HEK293 (cell line): Measurements from ENCODE around the gene ATP1A3.
A peak's percentile ranks its signal among the peaks of the same experiment; 100 is the strongest.

Source experiments
- CTCF ChIA-PET: fragments of 350-600 bp; formaldehyde crosslinking; extraction: SDS; loops from one replicate; lab custom pipeline; 2021; ENCODE audit warnings: antibody characterized with exemption; lab: Yijun Ruan, JAX
- POLR2A ChIA-PET: fragments of 300-600 bp; formaldehyde crosslinking; extraction: SDS; loops from one replicate; lab custom pipeline; 2020; ENCODE audit warnings: antibody characterized with exemption, inconsistent platforms; lab: Yijun Ruan, JAX
- H3K27ac ChIP-seq: fragments of 200-500 bp; sonication (Bioruptor generic); 2 replicates; pipeline ENCODE4 v1.5.1; 2014; ENCODE audit warnings: low read depth, low read length, control low read depth, inconsistent platforms; ENCODE audit errors: extremely low read depth
- H3K36me3 ChIP-seq, 2 experiments: fragments of 200-500 bp in 1 of 2; sonication (Bioruptor generic) in 1 of 2; 1 replicate in 1 of 2; 2 replicates in 1 of 2; pipeline ENCODE4 v1.5.1; 2014 to 2017; ENCODE audit warnings: inconsistent platforms in 2 of 2, low read length in 2 of 2; ENCODE audit not compliant: control insufficient read depth in 2 of 2, insufficient read depth in 1 of 2
- H3K4me1 ChIP-seq: fragments of 200-500 bp; sonication (Bioruptor generic); 2 replicates; pipeline ENCODE4 v1.5.1; 2014; ENCODE audit warnings: mild to moderate bottlenecking, low read length, inconsistent platforms; ENCODE audit not compliant: control insufficient read depth, insufficient read depth
- H3K4me3 ChIP-seq: 2 replicates; pipeline ENCODE4 v1.5.1; 2011; ENCODE audit warnings: low read depth, mild to moderate bottlenecking, control low read depth, low read length, moderate library complexity
- H3K9me3 ChIP-seq: fragments of 200-500 bp; sonication (Bioruptor generic); 2 replicates; pipeline ENCODE4 v1.5.1; 2014; ENCODE audit warnings: low read depth, low read length, inconsistent platforms; ENCODE audit not compliant: control insufficient read depth, insufficient read depth
- EGR2 ChIP-seq: fragments of 450-650 bp; formaldehyde crosslinking; IDR thresholded peaks from 2 replicates; pipeline ENCODE4 v1.5.1; 2016; ENCODE audit warnings: low read depth, missing biosample characterization, missing genetic modification characterization
- KLF9 ChIP-seq: fragments of 450-650 bp; formaldehyde crosslinking; IDR thresholded peaks from 2 replicates; pipeline ENCODE4 v1.5.1; 2016; ENCODE audit warnings: missing biosample characterization, missing genetic modification characterization, low read depth
- SALL2 ChIP-seq: fragments of 450-650 bp; formaldehyde crosslinking; IDR thresholded peaks from 2 replicates; pipeline ENCODE4 v1.5.0; 2017; ENCODE audit warnings: missing biosample characterization, mild to moderate bottlenecking, missing genetic modification characterization, borderline replicate concordance
- ZBTB7A ChIP-seq: fragments of 450-650 bp; formaldehyde crosslinking; IDR thresholded peaks from 2 replicates; pipeline ENCODE4 v1.5.1; 2016; ENCODE audit warnings: low read depth, missing biosample characterization, missing genetic modification characterization
- ZEB2 ChIP-seq: fragments of 450-650 bp; formaldehyde crosslinking; IDR thresholded peaks from 2 replicates; pipeline ENCODE4 v1.5.1; 2016; ENCODE audit warnings: missing biosample characterization, missing genetic modification characterization
- ZFHX2 ChIP-seq: fragments of 450-650 bp; formaldehyde crosslinking; conservative IDR thresholded peaks from 2 replicates; pipeline ENCODE4 v1.5.1; 2016; ENCODE audit warnings: missing biosample characterization, missing genetic modification characterization
- ZFP69B ChIP-seq: fragments of 450-650 bp; formaldehyde crosslinking; IDR thresholded peaks from 2 replicates; pipeline ENCODE4 v1.5.1; 2016; ENCODE audit warnings: missing biosample characterization, missing genetic modification characterization
- ZIC2 ChIP-seq: fragments of 450-650 bp; formaldehyde crosslinking; IDR thresholded peaks from 2 replicates; pipeline ENCODE4 v1.5.1; 2016; ENCODE audit warnings: missing biosample characterization, missing genetic modification characterization
- ZNF112 ChIP-seq: fragments of 450-650 bp; formaldehyde crosslinking; IDR thresholded peaks from 2 replicates; pipeline ENCODE4 v1.5.0; 2017; ENCODE audit warnings: missing biosample characterization, missing genetic modification characterization
- ZNF202 ChIP-seq: fragments of 450-650 bp; formaldehyde crosslinking; IDR thresholded peaks from 2 replicates; pipeline ENCODE4 v1.5.1; 2016; ENCODE audit warnings: missing biosample characterization, missing genetic modification characterization, borderline replicate concordance
- ZNF501 ChIP-seq: fragments of 450-650 bp; formaldehyde crosslinking; IDR thresholded peaks from 2 replicates; pipeline ENCODE4 v1.5.1; 2016; ENCODE audit warnings: missing biosample characterization, missing genetic modification characterization
- ZNF76 ChIP-seq: fragments of 450-650 bp; formaldehyde crosslinking; IDR thresholded peaks from 2 replicates; pipeline ENCODE4; 2016; ENCODE audit warnings: low read depth, missing biosample characterization, missing genetic modification characterization, borderline replicate concordance
- ZNF843 ChIP-seq: fragments of 450-650 bp; formaldehyde crosslinking; IDR thresholded peaks from 2 replicates; pipeline ENCODE4 v1.5.1; 2016; ENCODE audit warnings: missing biosample characterization, missing genetic modification characterization
- ZSCAN23 ChIP-seq: fragments of 450-650 bp; formaldehyde crosslinking; IDR thresholded peaks from 2 replicates; pipeline ENCODE4 v1.5.1; 2016; ENCODE audit warnings: missing biosample characterization, missing genetic modification characterization
- TF ChIP-seq, protein P1 (sequence below): fragments of 450-650 bp; formaldehyde crosslinking; IDR thresholded peaks from 2 replicates; pipeline ENCODE4 v1.5.1; 2016; ENCODE audit warnings: missing biosample characterization, missing genetic modification characterization
- TF ChIP-seq, protein P2 (sequence below): fragments of 450-650 bp; formaldehyde crosslinking; IDR thresholded peaks from 2 replicates; pipeline ENCODE4 v1.5.1; 2016; ENCODE audit warnings: missing biosample characterization, missing genetic modification characterization

ATP1A3 gene

DNA sequence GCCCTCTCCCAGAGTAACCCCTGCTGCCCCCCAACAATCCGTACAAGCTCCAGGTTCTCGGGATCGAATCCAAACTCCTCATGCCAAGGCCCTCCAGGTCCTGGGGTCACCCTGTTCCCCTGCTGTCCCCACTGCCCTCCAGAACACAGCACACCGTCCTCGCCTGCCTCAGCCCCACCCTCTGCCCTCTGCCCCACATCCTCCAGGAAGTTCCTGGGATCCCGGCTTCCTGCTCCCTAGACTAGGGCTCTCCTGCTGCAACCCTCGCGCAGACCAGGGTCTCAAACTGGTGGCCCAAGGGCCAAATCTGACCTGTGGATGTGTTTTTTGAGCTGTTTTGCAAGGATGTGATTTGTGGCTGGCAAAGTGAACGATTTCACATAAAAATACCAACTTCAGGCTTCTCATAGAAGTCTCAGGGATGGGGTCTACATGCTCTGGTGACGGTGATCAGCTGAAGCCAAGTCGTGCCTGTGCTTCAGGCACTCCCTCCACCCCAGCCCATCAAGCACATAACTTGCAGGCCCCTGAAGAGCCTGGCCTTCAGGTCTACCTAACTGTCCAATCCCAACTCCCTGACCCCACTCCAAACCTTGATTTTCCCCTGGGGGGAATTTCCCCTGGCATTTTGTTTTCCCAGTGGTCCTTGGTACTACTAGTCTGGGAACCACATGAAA is 36.7 kb downstream of the ATP1A3 start:
- Histone ChIP-seq H3K4me1 (peaks cover 10% of the 10 kb centered on the region), H3K27ac (peak overlapping the region; percentile 25; the same call in 1 of the 2 replicates), H3K4me3 (no peak overlapping the region), H3K9me3 (no peaks in the 10 kb centered on the region), H3K36me3 (peaks cover 18 to 20% of the 10 kb centered on the region in 2 experiments; a peak in 2 of 3 replicates)
- TF ChIP-seq ZBTB7A (no peak), ZNF76 (tag by site-specific recombination) (no peak), ZNF843 (no peak), ZNF112 (tag by site-specific recombination) (no peak)
- TF ChIP-seq, protein P1, sequence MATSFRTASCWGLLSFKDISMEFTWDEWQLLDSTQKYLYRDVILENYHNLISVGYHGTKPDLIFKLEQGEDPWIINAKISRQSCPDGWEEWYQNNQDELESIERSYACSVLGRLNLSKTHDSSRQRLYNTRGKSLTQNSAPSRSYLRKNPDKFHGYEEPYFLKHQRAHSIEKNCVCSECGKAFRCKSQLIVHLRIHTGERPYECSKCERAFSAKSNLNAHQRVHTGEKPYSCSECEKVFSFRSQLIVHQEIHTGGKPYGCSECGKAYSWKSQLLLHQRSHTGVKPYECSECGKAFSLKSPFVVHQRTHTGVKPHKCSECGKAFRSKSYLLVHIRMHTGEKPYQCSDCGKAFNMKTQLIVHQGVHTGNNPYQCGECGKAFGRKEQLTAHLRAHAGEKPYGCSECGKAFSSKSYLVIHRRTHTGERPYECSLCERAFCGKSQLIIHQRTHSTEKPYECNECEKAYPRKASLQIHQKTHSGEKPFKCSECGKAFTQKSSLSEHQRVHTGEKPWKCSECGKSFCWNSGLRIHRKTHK (tag by site-specific recombination) = no peak
- ChIA-PET CTCF (interaction anchor here (0.5 to 4.4 kb wide), 22 partner anchors 12 to 414 kb away, joined by 3 to 73 read pairs (median 4); partner anchors contain the start of genes ARHGEF1, CD79A and RPS19), POLR2A (interaction anchor here (1.0 to 4.3 kb wide), 8 partner anchors 9 to 97 kb away, joined by 3 to 56 read pairs (median 6); partner anchors contain the start of gene RPS19)

DNA sequence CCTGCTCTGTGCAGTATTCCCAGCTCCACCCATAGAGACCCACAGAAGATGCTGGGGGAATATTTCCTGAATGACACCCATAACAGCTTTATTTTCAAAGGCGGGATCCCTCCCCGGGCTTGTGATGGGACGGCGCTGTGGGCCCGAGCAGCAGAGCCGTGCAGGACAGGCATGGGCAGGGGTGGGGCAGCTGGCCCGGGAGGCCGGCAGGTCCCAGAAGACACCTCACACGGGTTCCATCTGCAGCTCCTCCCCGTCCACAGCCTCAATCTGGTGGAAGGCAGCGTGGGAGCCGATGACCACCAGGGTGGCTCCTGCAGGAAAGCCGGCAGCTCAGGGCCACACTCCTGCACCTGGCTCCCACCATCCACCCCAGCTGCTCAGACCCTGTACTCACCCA is 37.4 kb downstream of the ATP1A3 start:
- peaks cover 18 to 20% of the 10 kb centered on the region in 2 experiments; a peak in 2 of 3 replicates for H3K36me3 ChIP-seq
- TF ChIP-seq ZEB2 (tag by site-specific recombination) (no peak), ZNF501 (no peak), ZIC2 (no peak)
- TF ChIP-seq, protein P2, sequence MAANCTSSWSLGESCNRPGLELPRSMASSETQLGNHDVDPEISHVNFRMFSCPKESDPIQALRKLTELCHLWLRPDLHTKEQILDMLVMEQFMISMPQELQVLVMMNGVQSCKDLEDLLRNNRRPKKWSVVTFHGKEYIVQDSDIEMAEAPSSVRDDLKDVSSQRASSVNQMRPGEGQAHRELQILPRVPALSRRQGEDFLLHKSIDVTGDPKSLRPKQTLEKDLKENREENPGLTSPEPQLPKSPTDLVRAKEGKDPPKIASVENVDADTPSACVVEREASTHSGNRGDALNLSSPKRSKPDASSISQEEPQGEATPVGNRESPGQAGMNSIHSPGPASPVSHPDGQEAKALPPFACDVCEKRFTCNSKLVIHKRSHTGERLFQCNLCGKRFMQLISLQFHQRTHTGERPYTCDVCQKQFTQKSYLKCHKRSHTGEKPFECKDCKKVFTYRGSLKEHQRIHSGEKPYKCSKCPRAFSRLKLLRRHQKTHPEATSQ = no peak
- peaks cover 10% of the 10 kb centered on the region for H3K4me1 ChIP-seq
- H3K27ac ChIP-seq = no peak overlapping the region
- H3K4me3 ChIP-seq = no peak overlapping the region
- CTCF ChIA-PET = interaction anchor here (0.5 to 4.4 kb wide), 10 partner anchors 11 to 249 kb away, joined by 3 to 73 read pairs (median 4); partner anchors contain the start of gene CD79A
- H3K9me3 ChIP-seq = no peaks in the 10 kb centered on the region
- POLR2A ChIA-PET = interaction anchor here (2.2 to 4.3 kb wide), 3 partner anchors 85 to 96 kb away, joined by 7 to 56 read pairs (median 38); partner anchors contain the start of gene RPS19

DNA sequence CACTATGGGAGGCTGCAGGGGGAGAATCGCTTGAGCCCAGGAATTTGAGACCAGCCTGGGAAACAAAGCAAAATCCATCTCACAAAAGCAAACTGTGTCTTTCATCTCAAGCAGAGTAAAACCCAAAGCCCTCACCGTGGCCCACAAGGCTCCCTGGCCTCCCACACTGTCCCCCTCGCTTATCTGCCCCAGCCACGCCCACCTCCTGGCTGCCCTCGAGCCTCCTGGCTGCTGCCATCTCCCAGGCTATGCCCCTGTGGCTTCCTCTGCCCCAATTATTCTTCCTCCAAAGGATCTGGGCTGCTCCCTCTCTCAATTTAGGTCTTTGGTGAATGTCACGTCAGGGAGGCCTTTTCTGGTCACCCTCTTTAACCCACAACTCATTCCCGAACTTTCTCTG is 38.5 kb downstream of the ATP1A3 start:
- POLR2A ChIA-PET = interaction anchor here (4.3 kb wide), 1 partner anchor 95 kb away, joined by 38 read pairs; the partner anchor contains the start of gene RPS19
- no peak overlapping the region for H3K27ac ChIP-seq
- CTCF ChIA-PET = interaction anchor here (0.6 to 6.1 kb wide), 2 partner anchors 71 to 83 kb away, joined by 3 to 61 read pairs; no protein-coding TSS in a partner anchor

More for the DNA sequence above, 38.5 kb downstream of the ATP1A3 start:
- no peak overlapping the region for H3K4me3 ChIP-seq
- TF ChIP-seq ZNF112 (tag by site-specific recombination) (no peak), ZFHX2 (tag by site-specific recombination) (peak; percentile 80), ZNF202 (tag by site-specific recombination) (no peak), EGR2 (tag by site-specific recombination) (peak; percentile 69), SALL2 (no peak), ZSCAN23 (tag by site-specific recombination) (no peak), KLF9 (tag by site-specific recombination) (peak; percentile 59), ZFP69B (tag by site-specific recombination) (no peak)
- TF ChIP-seq, protein P1 (tag by site-specific recombination) = no peak
- TF ChIP-seq, all 188 proteins: peak for 3
- Histone ChIP-seq H3K4me1 (peaks cover 6% of the 10 kb centered on the region), H3K9me3 (no peaks in the 10 kb centered on the region), H3K36me3 (peaks cover 18 to 20% of the 10 kb centered on the region in 2 experiments; a peak in 2 of 3 replicates)
